Endothelial cell (in vitro differentiated cells): ENCODE results near the gene MLYCD. TPM values are rescaled to one million over a fixed set of nuclear protein-coding genes. Genes with fewer than 3 reads are reported as not detected.

Source experiments
- DNase-seq: peaks from one replicate; pipeline ENCODE4 v3.0.0; 2021; ENCODE audit warnings: low spot score
- H3K27ac Mint-ChIP-seq: one replicate; pipeline ENCODE4 v1.8.0; 2021; ENCODE audit warnings: mixed read lengths, inconsistent platforms; ENCODE audit not compliant: unreplicated experiment
- H3K27me3 Mint-ChIP-seq: one replicate; pipeline ENCODE4 v1.8.0; 2021; ENCODE audit warnings: mild to moderate bottlenecking, moderate library complexity, mixed read lengths, inconsistent platforms; ENCODE audit not compliant: unreplicated experiment
- H3K36me3 Mint-ChIP-seq: one replicate; pipeline ENCODE4 v1.8.0; 2021; ENCODE audit warnings: mild to moderate bottlenecking, low read depth, mixed read lengths, inconsistent platforms; ENCODE audit not compliant: unreplicated experiment
- H3K4me1 Mint-ChIP-seq: one replicate; pipeline ENCODE4 v1.8.0; 2021; ENCODE audit warnings: mild to moderate bottlenecking, mixed read lengths, inconsistent platforms; ENCODE audit not compliant: unreplicated experiment
- H3K4me3 Mint-ChIP-seq: one replicate; pipeline ENCODE4 v1.8.0; 2021; ENCODE audit warnings: mild to moderate bottlenecking, mixed read lengths, inconsistent platforms; ENCODE audit not compliant: unreplicated experiment
- H3K9me3 Mint-ChIP-seq: one replicate; pipeline ENCODE4 v1.8.0; 2021; ENCODE audit warnings: mixed read lengths, inconsistent platforms; ENCODE audit not compliant: unreplicated experiment
- total RNA-seq: library from RNA; stranded (reverse); fragmentation: NEBNext Ultra II Directional; extraction: Animal tissue kit (Norgen Biotek cat#: 25700); gene quantifications from one replicate; pipeline ENCODE4 v1.2.1, GENCODE V29; 2021; ENCODE audit not compliant: unreplicated experiment
- TF ChIP-seq, protein P1 (sequence below): fragments of 200-600 bp; sonication (generic); IDR thresholded peaks from one replicate; pipeline ENCODE4 v1.5.0; 2021; ENCODE audit warnings: antibody characterized with exemption; ENCODE audit not compliant: unreplicated experiment

MLYCD gene
- total RNA-seq, 1 donor from 2014 or later = 3.0 TPM

GRCh38 chr16:83863682-83864081 is 35.2 kb upstream of the MLYCD start:
- peaks cover 2% of the 10 kb centered on the region for H3K4me1 Mint-ChIP-seq
- H3K9me3 Mint-ChIP-seq = no peaks in the 10 kb centered on the region
- no peak overlapping the region for H3K4me3 Mint-ChIP-seq
- H3K27ac Mint-ChIP-seq = no peak overlapping the region
- H3K36me3 Mint-ChIP-seq = no peaks in the 10 kb centered on the region
- H3K27me3 Mint-ChIP-seq = no peaks in the 10 kb centered on the region
- no peak for DNase-seq
- TF ChIP-seq, protein P1, sequence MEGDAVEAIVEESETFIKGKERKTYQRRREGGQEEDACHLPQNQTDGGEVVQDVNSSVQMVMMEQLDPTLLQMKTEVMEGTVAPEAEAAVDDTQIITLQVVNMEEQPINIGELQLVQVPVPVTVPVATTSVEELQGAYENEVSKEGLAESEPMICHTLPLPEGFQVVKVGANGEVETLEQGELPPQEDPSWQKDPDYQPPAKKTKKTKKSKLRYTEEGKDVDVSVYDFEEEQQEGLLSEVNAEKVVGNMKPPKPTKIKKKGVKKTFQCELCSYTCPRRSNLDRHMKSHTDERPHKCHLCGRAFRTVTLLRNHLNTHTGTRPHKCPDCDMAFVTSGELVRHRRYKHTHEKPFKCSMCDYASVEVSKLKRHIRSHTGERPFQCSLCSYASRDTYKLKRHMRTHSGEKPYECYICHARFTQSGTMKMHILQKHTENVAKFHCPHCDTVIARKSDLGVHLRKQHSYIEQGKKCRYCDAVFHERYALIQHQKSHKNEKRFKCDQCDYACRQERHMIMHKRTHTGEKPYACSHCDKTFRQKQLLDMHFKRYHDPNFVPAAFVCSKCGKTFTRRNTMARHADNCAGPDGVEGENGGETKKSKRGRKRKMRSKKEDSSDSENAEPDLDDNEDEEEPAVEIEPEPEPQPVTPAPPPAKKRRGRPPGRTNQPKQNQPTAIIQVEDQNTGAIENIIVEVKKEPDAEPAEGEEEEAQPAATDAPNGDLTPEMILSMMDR = no peak

GRCh38 chr16:83870830-83871229 is 28.1 kb upstream of the MLYCD start:
- Mint-ChIP-seq H3K4me1 (no peaks in the 10 kb centered on the region), H3K4me3 (no peak overlapping the region), H3K27ac (no peak overlapping the region), H3K36me3 (no peaks in the 10 kb centered on the region), H3K9me3 (no peaks in the 10 kb centered on the region), H3K27me3 (no peaks in the 10 kb centered on the region)
- TF ChIP-seq, protein P1 = no peak
- no peak for DNase-seq

GRCh38 chr16:83878838-83879237 is 20.1 kb upstream of the MLYCD start:
- Mint-ChIP-seq H3K9me3 (no peaks in the 10 kb centered on the region), H3K27ac (no peak overlapping the region), H3K4me3 (no peak overlapping the region), H3K36me3 (no peaks in the 10 kb centered on the region), H3K27me3 (peaks cover 4% of the 10 kb centered on the region), H3K4me1 (peaks cover 5% of the 10 kb centered on the region)
- DNase-seq = no peak
- TF ChIP-seq, protein P1 = peak; percentile 34

GRCh38 chr16:83882163-83882885 is 16.6 kb upstream of the MLYCD start:
- Mint-ChIP-seq H3K27me3 (peaks cover 6% of the 10 kb centered on the region), H3K27ac (no peak overlapping the region), H3K9me3 (no peaks in the 10 kb centered on the region), H3K36me3 (no peaks in the 10 kb centered on the region), H3K4me3 (no peak overlapping the region), H3K4me1 (peaks cover 5% of the 10 kb centered on the region)
- DNase-seq = no peak
- TF ChIP-seq, protein P1 = no peak

- peaks cover 4% of the 10 kb centered on the region for H3K9me3 Mint-ChIP-seq
- peaks cover 4% of the 10 kb centered on the region for H3K36me3 Mint-ChIP-seq
- no peak overlapping the region for H3K27ac Mint-ChIP-seq
- TF ChIP-seq, protein P1 = no peak
- no peak for DNase-seq
- peaks cover 2% of the 10 kb centered on the region for H3K27me3 Mint-ChIP-seq
- H3K4me1 Mint-ChIP-seq = peaks cover 6% of the 10 kb centered on the region
- no peak overlapping the region for H3K4me3 Mint-ChIP-seq
Observed at GRCh38 chr16:83886199-83886971, 12.5 kb upstream of the MLYCD start.
